H1 (cell line): ENCODE measurements around the gene ABCG1.

Experiments
- HDAC2 ChIP-seq, 2 experiments: fragments of 300-600 bp in 1 of 2; sonication (generic) in 1 of 2; IDR thresholded peaks; 2 replicates each; pipeline ENCODE4 v1.6.1; 2011 to 2012; ENCODE audit warnings: low read depth in 2 of 2, low read length in 2 of 2, mild to moderate bottlenecking in 2 of 2, moderate library complexity in 2 of 2, borderline replicate concordance in 1 of 2, inconsistent platforms in 1 of 2
- POLR2AphosphoS5 ChIP-seq: IDR thresholded peaks from 2 replicates; pipeline ENCODE4 v1.6.1; 2011; ENCODE audit warnings: low read depth, low read length
- TAF1 ChIP-seq: IDR thresholded peaks from 2 replicates; pipeline ENCODE4 v1.6.1; 2011; ENCODE audit warnings: mild to moderate bottlenecking, low read depth, low read length

DNA sequence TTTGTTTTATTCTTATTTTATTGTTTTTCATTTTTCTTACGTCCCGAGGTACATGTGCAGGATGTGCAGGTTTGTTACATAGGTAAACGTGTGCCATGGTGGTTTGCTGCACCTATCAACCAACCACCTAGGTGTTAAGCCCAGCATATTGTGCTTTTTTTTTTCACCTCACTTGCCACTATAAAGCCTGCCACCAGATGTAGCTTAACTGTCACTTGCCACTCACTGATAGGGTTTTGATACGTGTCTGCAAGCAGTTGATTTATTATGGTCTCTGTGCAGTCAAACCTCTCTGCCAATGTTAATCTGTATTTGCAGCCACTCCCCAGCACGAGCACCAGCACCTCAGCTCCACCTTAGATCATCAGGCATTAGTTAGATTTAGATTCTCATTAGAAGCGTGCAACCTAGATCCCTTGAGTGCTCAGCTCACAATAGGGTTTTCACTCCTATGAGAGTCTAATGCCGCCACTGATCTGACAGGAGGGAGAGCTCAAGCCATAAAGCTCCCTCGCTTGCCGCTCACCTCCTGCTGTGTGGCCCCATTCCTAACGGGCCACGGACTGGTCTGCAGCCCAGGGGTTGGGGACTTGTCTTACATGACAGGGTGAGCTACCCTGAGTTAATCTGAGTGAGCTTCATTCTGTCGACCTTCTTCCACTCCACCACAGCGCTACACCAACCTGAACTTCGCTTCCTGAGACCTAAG lies 17.9 kb upstream of the ABCG1 start:
- TF ChIP-seq POLR2AphosphoS5 (no peak), TAF1 (no peak), HDAC2 (IDR thresholded peaks at IDR 0.05; ENCODE audit: borderline replicate concordance in 1 of 2, low read depth in 2 of 2, low read length in 2 of 2) (no peak)
